Lung (tissue), 12 donors: Measurements from ENCODE around the gene SEMG1. TPM values are rescaled to one million over a fixed set of nuclear protein-coding genes. Genes with fewer than 3 reads are reported as not detected.

Source experiments
- ATAC-seq: fragments of 200-7000 bp; cut with Tn5 transposase; one replicate; pipeline ENCODE4 v1.9.1; 2020; ENCODE audit warnings: moderate number of reproducible peaks; ENCODE audit not compliant: insufficient read depth, low FRiP score
- DNase-seq, 3 donors: peaks; one replicate each; pipeline ENCODE4 v3.0.0-alpha.2; 2013 to 2017
- H3K27ac ChIP-seq, 2 donors: one replicate each; pipeline ENCODE4 v1.5.1; 2013; ENCODE audit warnings: mild to moderate bottlenecking in 2 of 2, moderate library complexity in 2 of 2, control low read depth in 1 of 2, inconsistent platforms in 1 of 2, low read depth in 1 of 2, low read length in 1 of 2
- H3K27me3 ChIP-seq, 3 donors: one replicate each; pipeline ENCODE4 v1.5.1; 2013; ENCODE audit warnings: low read length in 2 of 3; ENCODE audit not compliant: control insufficient read depth in 3 of 3, insufficient read depth in 3 of 3
- H3K36me3 ChIP-seq, 4 donors: one replicate each; pipeline ENCODE4 v1.5.1; 2013; ENCODE audit warnings: low read length in 4 of 4, mild to moderate bottlenecking in 1 of 4, moderate library complexity in 1 of 4; ENCODE audit not compliant: control insufficient read depth in 4 of 4, insufficient read depth in 4 of 4
- H3K4me1 ChIP-seq, 5 donors: one replicate each; pipeline ENCODE4 v1.5.1; 2013; ENCODE audit warnings: low read length in 5 of 5, mild to moderate bottlenecking in 2 of 5, moderate library complexity in 1 of 5; ENCODE audit not compliant: control insufficient read depth in 5 of 5, insufficient read depth in 5 of 5
- H3K4me3 ChIP-seq: one replicate; pipeline ENCODE4 v1.5.1; 2013; ENCODE audit warnings: mild to moderate bottlenecking, control low read depth, moderate library complexity
- H3K9ac ChIP-seq, 2 donors: one replicate each; pipeline ENCODE4 v1.5.1; 2013; ENCODE audit warnings: low read length in 2 of 2, control low read depth in 1 of 2; ENCODE audit not compliant: insufficient read depth in 1 of 2
- H3K9me3 ChIP-seq, 4 donors: one replicate each; pipeline ENCODE4 v1.5.1; 2013; ENCODE audit warnings: low read length in 3 of 4, mild to moderate bottlenecking in 1 of 4, moderate library complexity in 1 of 4; ENCODE audit not compliant: control insufficient read depth in 4 of 4, insufficient read depth in 3 of 4
- CTCF ChIP-seq: IDR thresholded peaks from 2 replicates; pipeline ENCODE4 v1.5.1; 2012; ENCODE audit warnings: mild to moderate bottlenecking; ENCODE audit errors: control extremely low read depth, extremely low read depth
- WGBS, 2 donors: extraction: QIAGEN DNeasy Blood & Tissue Kit; methylation state at CpG; one replicate each; pipeline ENCODE4 v1.1.7; 2013; 5-methylcytosine and 5-hydroxymethylcytosine counted together
- polyA plus RNA-seq, 2 donors: library from polyadenylated mRNA; stranded (reverse); fragments of 200-250 nt; gene quantifications; one replicate each; pipeline ENCODE4 v1.2.1, GENCODE V29; 2013
- total RNA-seq, 2 donors: library from RNA; depleted of rRNA in 1 of 2; stranded (reverse); fragments of >200 nt in 1 of 2; gene quantifications; one replicate each; pipeline ENCODE4 v1.2.1, GENCODE V29; 2014 to 2021
- donor health status: control.
- donor health status: control.
- donor health status: Bipolar disorder and iron deficiency.
- donor health status: healthy.
- donor health status: DM: yes; HTN: yes; CAD: no.

Gene SEMG1
- total and polyA plus RNA-seq, 4 donors: 0.14 TPM; not detected in 3

- peaks cover 0 to 1% (median 0%) of the 10 kb centered on the region in 4 donors for H3K9me3 ChIP-seq
- no peak for ATAC-seq
- WGBS, 2 donors: 83 to 87% methylated on average over 1 of the region's 1 CpG
- peaks cover 0 to 19% (median 5%) of the 10 kb centered on the region in 3 donors for H3K27me3 ChIP-seq
- no peak overlapping the region for H3K4me3 ChIP-seq
- TF ChIP-seq CTCF: no peak
- H3K9ac ChIP-seq: no peak overlapping the region
- DNase-seq: no peak
- no peaks in the 10 kb centered on the region for H3K4me1 ChIP-seq
- H3K27ac ChIP-seq: no peak overlapping the region
- no peaks in the 10 kb centered on the region for H3K36me3 ChIP-seq
Observed at GRCh38 chr20:45226287-45226686, 19.5 kb downstream of the SEMG1 start.

GRCh38 chr20:45229264-45230056, 22.6 kb downstream of the SEMG1 start:
- Histone ChIP-seq H3K36me3 (no peaks in the 10 kb centered on the region), H3K27ac (no peak overlapping the region), H3K27me3 (peaks cover 0 to 3% (median 2%) of the 10 kb centered on the region in 3 donors), H3K9me3 (peaks cover 0 to 4% (median under 1%) of the 10 kb centered on the region in 4 donors), H3K9ac (no peak overlapping the region), H3K4me1 (no peaks in the 10 kb centered on the region), H3K4me3 (no peak overlapping the region)
- ATAC-seq (peak; percentile 41), DNase-seq (no peak)
- TF ChIP-seq CTCF: no peak
- WGBS, 2 donors: 61 to 70% methylated on average over 18 of the region's 18 CpGs

GRCh38 chr20:45230631-45231030, 23.8 kb downstream of the SEMG1 start:
- H3K27me3 ChIP-seq: peaks cover 0 to 3% (median 0%) of the 10 kb centered on the region in 3 donors
- no peaks in the 10 kb centered on the region for H3K4me1 ChIP-seq
- H3K9ac ChIP-seq: no peak overlapping the region
- ATAC-seq (no peak), DNase-seq (no peak)
- H3K27ac ChIP-seq: no peak overlapping the region
- TF ChIP-seq CTCF: no peak
- WGBS, 2 donors: 69 to 72% methylated on average over 9 of the region's 9 CpGs
- H3K36me3 ChIP-seq: no peaks in the 10 kb centered on the region
- H3K4me3 ChIP-seq: no peak overlapping the region
- peaks cover 0 to 5% (median 2%) of the 10 kb centered on the region in 4 donors for H3K9me3 ChIP-seq
